D341Med (cell line): ENCODE results near the gene TLX3.

Experiments used
- DNase-seq: peaks from one replicate; pipeline ENCODE4 v3.0.0; 2012; ENCODE audit warnings: low spot score

TLX3 gene

GRCh38 chr5:171306781-171307591, 2.1 kb upstream of the TLX3 start:
- DNase-seq, result no peak

GRCh38 chr5:171307789-171308452, 1.1 kb upstream of the TLX3 start:
- DNase-seq, result no peak

GRCh38 chr5:171309276-171310211, 496 bp downstream of the TLX3 start:
- DNase-seq, result peak; percentile 81

GRCh38 chr5:171310212-171310818, 1.3 kb downstream of the TLX3 start:
- no peak for DNase-seq

- DNase-seq, result no peak
Measured at GRCh38 chr5:171310819-171311321, 1.8 kb downstream of the TLX3 start.

DNA sequence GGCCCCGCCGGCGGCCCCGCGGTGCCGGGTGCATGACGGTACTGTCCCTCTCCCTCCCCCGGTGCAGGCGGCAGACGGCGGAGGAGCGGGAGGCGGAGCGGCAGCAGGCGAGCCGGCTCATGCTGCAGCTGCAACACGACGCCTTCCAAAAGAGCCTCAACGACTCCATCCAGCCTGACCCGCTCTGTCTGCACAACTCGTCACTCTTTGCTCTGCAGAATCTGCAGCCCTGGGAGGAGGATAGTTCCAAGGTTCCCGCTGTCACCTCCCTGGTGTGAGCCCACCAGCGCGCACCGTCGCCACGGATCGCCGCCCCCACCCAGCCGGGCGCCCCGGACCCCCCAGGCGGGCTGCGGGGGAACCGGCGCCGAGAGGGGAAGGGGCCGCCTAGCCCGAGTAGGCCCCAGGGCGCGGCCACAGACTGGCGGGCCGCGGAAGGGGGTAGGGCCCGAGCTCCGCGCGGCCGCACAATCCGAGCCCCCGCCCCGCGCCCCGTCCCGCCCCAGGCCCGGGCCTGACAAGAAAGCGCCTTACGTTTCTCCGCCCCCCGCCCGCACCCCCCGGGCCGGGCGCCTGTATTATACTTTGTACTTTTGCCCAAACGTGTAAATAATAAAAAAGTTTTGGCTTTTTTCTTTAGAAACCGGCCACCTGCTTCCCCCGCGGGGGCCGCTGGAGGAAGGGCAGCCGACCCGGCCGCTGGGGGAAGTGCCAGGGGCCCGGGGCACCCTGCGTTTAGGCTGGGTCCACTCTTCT, 2.5 kb downstream of the TLX3 start:
- DNase-seq, result no peak

DNA sequence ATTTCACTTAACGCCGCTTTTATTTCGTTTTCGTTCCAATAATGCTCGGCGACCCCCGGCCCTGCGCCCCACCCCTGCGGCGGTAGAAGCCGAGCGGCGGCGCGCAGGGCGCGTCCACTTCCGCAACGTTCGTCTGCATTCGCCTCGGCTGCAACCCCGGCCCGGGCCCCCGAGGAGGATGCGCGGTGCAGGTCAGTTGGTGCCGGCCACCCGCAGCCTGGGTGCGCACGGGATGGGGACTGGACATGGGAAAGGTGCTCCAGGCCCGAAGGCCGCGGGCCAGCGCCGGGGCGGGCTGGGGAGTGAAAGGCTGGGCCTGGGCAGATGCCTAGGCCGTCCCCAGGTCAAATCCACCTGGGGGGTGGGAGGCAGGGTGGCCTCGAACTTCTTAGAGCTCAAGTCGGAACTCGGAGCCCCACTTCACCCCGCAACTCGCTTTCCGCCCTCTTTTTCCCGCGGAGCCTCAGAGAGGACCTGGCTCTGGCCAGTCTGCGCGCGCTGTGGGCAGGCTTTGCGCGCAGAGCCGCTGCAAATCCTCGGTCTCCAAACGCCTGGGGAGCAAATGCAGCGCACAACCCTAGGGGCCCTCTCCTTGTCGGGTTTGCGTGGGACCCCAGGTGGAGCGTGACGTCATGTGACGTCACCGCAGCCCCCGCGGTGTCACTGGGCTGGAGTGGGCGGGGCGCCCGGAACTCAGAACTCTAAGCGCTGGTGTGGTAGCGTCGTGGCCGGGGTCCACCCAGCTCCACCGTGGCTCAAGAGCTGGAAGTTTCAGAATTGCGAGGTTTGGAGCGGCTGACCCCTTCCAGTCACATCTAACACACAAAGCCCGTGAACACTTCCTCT, 3.3 kb downstream of the TLX3 start:
- DNase-seq, result no peak

GRCh38 chr5:171313481-171314206, 4.6 kb downstream of the TLX3 start:
- DNase-seq, result no peak

DNA sequence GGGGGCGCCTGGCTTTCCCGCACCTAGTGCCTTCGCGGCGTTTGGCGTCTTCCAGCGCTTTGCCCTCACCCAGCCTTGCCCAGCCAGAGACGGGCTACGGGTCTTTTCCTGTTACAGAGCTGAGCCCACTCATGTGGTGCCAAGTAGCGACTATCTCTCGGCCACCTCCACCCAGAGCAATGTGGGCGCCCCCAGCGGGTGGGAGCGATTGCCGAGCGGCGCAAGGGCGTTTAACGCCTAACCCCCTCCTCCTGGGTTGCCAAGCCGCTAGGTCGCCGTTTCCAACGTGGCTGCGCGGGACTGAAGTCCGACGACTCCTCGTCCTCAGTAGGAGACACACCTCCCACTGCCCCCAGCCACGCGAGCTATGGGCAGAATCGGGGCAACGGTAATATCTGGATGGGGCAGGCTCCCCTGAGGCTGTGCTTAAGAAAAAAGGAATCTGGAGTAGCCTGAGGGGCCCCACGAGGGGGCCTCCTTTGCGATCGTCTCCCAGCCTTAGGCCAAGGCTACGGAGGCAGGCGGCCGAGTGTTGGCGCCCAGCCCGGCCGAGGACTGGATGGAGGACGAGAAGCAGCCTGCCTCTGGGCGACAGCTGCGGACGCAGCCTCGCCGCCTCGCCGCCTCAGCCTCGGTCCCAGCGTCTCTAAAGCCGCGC, 5.8 kb downstream of the TLX3 start:
- DNase-seq, result no peak

- DNase-seq, result no peak
Measured at GRCh38 chr5:171315386-171315891, 6.4 kb downstream of the TLX3 start.

DNA sequence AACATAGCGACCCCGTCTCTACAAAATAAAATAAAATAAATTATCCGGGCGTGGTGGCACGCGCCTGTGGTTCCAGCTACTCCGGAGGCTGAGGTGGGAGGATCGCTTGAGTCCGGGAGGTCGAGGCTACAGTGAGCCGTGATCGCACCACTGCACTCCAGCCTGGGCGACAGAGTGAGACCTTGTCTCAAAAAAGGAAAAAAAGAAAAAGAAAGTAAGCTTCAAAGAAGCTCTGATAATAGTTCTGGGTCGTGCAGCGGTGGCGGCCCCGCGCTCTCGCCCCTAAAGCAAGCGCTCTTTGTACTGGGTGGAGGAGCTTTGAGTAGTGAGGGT, 6.8 kb downstream of the TLX3 start:
- no peak for DNase-seq

DNA sequence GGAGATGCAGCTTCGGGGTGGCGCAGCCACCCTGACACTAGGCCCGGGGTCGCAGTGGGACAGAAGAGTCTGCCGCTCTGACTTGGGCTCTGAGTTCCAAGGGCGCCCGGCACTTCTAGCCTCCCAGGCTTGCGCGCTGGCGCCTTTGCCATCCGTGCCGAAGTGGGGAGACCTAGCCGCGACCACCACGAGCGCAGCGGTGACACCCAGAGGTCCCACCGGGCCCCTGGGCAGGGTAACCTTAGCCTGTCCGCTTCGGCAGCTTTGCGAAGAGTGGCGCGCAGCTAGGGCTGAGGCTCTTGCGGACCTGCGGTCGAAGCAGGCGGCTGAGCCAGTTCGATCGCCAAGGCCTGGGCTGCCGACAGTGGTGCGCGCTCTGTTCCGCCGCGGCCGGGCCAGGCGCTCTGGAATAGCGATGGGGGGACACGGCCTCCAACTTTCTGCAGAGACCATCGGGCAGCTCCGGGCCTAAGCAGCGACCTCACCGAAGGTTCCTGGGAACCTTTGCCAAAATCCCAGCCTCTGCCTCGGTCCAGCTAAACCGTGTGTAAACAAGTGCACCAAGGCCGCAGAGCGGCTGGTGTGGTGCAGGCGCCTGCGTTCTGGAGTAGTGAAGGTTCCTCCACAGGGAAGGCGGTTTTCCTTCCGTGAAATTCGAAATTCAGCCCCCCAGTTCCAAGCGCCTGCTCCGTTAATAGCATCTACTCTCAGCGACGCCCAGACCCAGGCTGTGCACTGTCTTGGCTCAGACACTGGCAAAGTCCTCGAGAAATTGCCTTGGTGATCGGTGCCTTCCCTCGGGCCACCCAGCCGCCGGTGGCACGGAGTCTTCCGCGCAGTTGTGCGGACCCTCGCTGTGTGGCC, 7.4 kb downstream of the TLX3 start:
- DNase-seq, result no peak

GRCh38 chr5:171317230-171317629, 8.2 kb downstream of the TLX3 start:
- DNase-seq, result no peak

GRCh38 chr5:171318026-171318425, 9.0 kb downstream of the TLX3 start:
- no peak for DNase-seq

DNA sequence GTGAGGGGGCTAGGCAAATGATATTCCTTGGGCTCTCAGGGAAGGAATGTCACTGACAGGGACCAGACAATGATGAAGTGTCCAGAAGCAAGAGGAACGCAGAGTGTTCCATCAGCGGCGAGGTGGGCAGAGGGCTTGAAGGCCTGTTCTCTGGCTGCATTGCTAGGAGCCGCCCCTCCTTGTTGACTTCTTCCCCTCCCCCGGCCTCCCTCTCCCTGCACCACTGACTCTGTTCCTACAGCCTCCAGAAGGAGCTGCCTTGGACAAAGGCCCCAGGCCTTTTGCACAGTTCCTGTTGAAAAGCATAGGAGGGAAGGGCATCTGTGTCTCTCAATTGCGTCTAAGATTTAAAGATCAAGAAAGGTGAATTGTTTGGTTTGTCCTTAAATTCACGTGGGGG, 12.4 kb downstream of the TLX3 start:
- no peak for DNase-seq

DNA sequence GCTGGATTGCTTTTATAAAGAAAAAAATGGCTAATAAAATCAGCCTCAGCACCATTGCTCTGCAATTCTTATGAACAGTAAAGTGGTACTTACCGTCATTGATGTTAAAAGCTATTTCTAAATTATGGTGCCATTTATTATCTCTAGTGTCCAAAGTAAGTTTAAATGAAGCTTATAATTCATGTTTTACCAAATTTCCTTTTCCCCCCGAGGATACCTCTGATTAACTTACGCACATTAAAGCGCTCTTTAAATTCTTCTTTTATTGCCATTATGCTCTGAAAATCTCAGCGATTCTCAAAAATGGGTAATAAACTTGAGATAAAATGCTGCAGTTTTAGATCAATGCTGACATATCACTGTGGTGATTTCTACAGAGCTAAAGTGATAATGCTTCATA, 13.5 kb downstream of the TLX3 start:
- DNase-seq, result no peak

- no peak for DNase-seq
Measured at GRCh38 chr5:171323007-171323406, 14.0 kb downstream of the TLX3 start.
